ENCODE results near the gene GTF2H2C.
"Not testable (repeated sequence)": the region's sequence is repeated elsewhere in the genome, so short reads cannot be mapped to it uniquely, and the experiment has no call there.

GTF2H2C gene

DNA sequence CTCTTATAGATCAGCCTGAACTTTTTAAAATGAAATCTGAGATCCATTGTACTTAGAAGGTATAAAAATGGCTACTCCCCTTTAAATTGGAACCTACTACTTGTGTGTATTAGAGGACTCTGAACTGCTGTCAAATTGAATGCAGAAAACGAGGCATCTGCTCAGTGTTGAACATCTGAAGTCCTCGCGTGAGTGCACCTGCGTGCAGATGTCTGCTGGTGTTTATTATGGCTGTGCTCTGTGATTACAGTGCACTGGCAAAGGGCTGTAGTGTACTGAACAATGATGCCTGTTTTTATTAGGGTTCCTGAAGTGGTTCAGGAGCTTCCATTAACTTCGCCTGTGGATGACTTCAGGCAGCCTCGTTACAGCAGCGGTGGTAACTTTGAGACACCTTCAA lies 15.4 kb upstream of the GTF2H2C start:
- DNase-seq; in situ Hi-C loops (cut with HindIII; ENCODE audit: low pct_ligation_motif_present, low pct_unique_long_range_greater_than_20kb, low sequenced_read_pairs): not testable (repeated sequence)

DNA sequence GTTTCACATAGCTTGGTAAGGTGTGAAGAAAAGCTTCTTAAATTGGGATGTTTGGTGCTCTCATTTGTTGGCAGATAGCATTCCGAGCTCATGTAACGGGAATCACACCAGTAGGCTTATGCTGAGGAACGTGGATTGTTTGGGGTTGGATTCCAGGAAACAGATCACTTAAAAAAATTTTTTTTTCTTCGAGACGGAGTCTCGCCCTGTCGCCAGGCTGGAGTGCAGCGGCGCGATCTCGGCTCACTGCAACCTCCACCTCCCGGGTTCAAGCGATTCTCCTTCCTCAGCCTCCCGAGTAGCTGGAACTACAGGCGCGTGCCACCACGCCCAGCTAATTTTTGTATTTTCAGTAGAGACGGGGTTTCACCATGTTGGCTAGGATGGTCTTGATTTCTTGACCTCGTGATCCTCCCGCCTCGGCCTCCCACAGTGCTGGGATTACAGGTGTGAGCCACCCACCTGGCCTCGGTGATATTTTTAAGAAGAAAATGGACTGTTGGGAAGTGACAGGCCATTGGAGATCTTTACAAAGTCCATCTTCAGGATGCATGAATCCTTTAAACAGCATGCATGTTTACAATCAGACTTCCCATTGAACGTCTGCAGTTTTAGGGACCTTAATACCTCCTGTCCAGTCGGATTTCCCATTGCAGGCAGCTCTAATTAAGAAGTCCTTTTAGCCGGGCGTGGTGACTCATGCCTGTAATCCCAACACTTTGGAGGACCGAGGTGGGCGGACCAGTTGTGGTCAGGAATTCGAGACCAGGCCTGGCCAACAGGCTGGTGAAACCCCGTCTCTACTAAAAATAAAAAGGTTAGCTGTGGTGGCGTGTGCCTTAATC lies 818 bp downstream of the GTF2H2C start:
- in situ Hi-C loops (cut with HindIII; ENCODE audit: low pct_ligation_motif_present, low pct_unique_long_range_greater_than_20kb, low sequenced_read_pairs); DNase-seq: not testable (repeated sequence)

DNA sequence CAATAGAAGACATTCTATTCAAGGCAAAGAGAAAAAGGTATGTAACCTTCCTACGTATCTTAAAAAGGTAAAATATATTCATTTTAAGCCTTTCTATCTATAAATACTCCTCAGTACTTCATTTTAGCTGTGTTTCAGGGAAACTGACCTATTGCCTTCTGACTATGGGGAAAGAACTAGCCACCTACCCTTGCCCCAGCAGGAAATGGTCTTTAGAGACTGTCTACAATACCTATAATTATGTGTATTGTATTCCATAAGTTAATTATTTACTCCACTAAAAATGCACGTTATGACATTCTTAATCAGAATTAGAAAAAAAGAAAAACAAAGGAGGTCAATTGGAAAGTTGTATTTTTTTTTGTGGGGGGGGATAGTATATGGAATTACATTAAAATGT lies 6.2 kb downstream of the GTF2H2C start:
- DNase-seq; in situ Hi-C loops (cut with HindIII; ENCODE audit: low pct_ligation_motif_present, low pct_unique_long_range_greater_than_20kb, low sequenced_read_pairs): not testable (repeated sequence)

DNA sequence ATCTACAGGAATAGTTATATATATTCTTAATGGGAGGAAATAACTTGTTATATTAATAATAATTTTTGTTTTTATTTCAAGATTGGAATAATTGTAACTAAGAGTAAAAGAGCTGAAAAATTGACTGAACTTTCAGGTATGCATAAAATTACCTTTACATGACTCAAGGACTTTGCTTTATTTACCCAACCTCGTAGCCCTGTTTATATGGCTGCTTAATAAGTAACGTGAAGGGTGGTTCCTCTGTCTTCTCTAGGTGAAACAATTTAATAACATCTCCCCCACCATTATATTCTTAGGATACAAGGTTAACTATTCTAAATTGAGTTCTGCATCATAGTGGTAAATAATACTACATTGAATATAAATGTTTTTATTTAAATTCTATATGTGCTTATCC lies 8.1 kb downstream of the GTF2H2C start:
- DNase-seq; in situ Hi-C loops (cut with HindIII; ENCODE audit: low pct_ligation_motif_present, low pct_unique_long_range_greater_than_20kb, low sequenced_read_pairs): not testable (repeated sequence)

DNA sequence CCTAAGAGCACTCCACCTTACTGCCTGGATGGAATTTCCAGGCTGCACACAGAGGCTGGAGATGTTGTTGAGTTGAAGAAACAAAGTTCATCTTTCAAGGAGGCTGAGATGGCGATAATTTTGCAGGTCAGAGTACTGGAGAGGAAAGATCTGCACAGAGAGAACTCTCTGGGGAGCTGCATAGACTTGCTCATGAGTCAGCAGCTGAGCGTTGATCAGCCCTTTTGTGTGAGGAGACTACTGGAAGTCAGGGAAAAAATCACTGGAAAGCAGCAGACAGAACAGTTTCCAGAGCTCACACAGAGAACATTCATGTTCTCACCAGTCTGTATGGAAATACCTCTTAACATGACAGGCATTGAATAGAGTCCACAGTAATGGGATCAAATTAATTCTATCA lies 23.4 kb downstream of the GTF2H2C start:
- DNase-seq; in situ Hi-C loops (cut with HindIII; ENCODE audit: low pct_ligation_motif_present, low pct_unique_long_range_greater_than_20kb, low sequenced_read_pairs): not testable (repeated sequence)

DNA sequence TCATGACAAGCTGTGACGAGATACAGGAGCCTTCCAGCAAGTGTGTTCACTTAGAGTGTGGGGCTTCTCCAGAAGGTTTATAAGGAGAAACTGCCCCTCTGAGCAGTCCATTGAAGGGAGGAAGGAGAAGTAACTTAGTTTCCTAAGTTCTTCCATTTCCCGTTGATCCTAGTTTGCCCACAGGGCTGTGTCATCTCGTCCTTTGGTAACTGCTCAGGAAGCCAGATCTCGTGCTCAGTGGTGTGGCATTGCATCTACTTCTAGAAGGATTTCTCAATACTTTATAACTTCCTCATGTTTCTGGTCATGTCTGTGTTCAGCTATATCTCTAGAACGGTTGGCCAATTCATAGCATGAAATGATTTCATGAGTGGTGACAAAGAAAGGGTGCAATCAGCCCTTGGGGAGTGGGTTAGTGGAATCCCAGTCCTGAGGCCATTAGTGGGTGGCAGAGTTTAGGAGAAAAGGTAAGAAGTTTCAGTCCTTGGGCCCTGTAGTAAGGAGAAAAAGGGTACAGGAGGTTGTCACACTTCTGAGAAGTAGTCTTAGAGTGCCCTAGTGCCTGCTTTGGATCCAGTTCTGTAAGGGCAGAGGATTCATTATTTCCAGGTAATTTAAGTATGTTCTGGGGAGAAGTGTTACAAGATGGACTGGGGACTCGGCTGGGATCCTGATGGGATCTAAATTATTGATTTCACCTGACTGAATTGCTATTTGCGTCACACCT lies 36.3 kb downstream of the GTF2H2C start:
- DNase-seq; in situ Hi-C loops (cut with HindIII; ENCODE audit: low pct_ligation_motif_present, low pct_unique_long_range_greater_than_20kb, low sequenced_read_pairs): not testable (repeated sequence)

DNA sequence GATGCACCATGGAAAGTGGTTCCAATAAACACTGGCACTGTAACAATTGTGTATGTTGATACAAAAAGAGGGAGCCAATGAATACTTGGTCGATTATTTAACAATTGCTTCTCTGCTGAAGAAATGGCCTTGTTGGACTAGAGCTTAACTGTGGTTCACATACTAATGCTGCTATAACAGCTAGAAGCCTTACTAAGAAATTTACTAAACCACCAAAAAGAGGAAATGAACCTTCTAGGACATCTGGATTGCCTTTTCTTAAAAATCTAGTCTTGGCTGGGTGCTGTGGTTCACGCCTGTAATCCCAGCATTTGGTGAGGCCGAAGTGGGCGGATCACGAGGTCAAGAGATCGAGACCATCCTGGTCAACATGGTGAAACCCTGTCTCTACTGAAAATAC lies 42.0 kb downstream of the GTF2H2C start:
- DNase-seq; in situ Hi-C loops (cut with HindIII; ENCODE audit: low pct_ligation_motif_present, low pct_unique_long_range_greater_than_20kb, low sequenced_read_pairs): not testable (repeated sequence)

DNA sequence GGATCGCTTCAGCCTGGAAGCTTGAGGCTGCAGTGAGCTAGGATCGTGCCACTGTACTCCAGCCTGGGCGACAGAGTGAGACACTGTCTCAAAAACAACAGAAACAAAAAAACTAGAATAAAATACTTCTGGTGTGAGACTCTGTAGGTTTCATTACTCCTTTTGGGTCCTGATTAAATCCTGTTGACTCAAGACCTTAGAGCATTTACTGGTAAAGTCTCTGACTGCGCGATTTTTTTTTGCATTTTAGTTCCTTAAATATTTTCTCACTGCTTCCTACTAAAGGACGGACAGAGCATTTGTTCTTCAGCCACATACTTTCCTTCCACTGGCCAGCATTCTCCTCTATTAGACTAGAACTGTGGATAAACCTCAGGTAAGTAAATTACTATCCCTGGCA lies 46.8 kb downstream of the GTF2H2C start:
- in situ Hi-C loops (cut with HindIII; ENCODE audit: low pct_ligation_motif_present, low pct_unique_long_range_greater_than_20kb, low sequenced_read_pairs); DNase-seq: not testable (repeated sequence)

DNA sequence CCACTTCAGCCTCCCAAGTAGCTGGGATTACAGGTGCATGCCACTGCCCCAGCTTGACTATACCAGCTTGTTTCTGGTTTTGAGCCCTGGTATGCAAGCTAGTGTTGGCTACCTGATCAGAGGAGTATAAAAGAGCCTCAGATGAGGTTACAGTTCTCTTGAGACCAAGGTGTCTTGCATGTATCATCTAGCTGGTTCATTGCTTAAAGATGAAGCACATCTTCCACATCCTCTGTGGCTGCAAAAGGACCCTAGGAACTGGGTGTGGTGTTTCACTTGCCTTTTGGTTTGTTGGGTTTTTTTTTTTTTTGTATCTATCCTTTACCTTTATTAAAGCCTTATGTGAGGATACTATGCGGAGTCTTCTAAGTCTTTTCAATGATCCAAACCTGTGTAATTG lies 47.8 kb downstream of the GTF2H2C start:
- DNase-seq; in situ Hi-C loops (cut with HindIII; ENCODE audit: low pct_ligation_motif_present, low pct_unique_long_range_greater_than_20kb, low sequenced_read_pairs): not testable (repeated sequence)

DNA sequence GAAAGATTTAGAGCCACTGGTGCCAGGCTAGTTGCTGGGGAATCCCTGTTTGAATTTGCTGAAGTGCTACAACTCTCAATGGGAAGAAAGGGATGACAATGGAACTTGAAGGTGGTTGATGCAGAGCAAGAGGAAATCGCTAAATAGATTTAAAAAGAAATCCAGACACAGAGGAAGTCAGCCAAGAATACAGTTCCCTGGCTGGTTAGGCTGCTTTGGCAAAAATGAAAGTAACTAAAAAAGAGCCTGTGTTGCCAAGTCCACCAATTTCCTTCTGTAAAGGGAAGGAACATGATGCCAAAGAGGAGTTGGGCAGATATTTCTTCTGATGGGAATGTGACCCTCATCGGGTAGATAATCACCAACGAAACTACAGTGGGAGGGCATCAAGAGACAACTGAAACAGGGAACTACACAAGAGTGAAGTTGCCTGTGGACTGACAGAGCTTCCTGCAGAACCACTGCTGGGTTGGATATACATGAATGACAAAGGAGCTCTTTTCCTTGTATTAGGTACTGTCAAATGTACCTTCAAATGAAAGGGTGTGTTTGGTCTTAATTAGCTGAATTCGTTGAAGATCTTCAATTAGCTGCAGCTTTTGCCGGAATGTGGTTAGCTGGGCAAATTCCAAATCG lies 49.0 kb downstream of the GTF2H2C start:
- in situ Hi-C loops (cut with HindIII; ENCODE audit: low pct_ligation_motif_present, low pct_unique_long_range_greater_than_20kb, low sequenced_read_pairs); DNase-seq: not testable (repeated sequence)

DNA sequence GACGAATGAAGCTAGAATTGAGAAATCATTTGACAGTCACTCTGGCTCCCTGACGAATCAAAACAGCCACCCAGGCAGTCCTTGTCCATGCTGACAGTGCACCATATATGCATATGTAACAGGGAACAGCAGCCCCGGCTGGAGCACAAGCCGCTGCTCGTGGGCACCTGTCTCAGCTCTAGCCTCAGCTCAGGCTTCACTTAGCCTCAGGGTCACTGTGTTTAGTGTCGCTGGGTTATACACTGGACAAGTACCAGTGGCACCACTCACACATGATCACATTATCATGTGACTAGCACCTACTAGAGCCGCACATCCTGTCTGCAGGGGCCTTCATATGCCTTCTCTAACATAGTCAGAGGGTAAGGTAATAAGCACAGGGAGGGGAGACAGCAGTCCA lies 54.9 kb downstream of the GTF2H2C start:
- in situ Hi-C loops (cut with HindIII; ENCODE audit: low pct_ligation_motif_present, low pct_unique_long_range_greater_than_20kb, low sequenced_read_pairs); DNase-seq: not testable (repeated sequence)

DNA sequence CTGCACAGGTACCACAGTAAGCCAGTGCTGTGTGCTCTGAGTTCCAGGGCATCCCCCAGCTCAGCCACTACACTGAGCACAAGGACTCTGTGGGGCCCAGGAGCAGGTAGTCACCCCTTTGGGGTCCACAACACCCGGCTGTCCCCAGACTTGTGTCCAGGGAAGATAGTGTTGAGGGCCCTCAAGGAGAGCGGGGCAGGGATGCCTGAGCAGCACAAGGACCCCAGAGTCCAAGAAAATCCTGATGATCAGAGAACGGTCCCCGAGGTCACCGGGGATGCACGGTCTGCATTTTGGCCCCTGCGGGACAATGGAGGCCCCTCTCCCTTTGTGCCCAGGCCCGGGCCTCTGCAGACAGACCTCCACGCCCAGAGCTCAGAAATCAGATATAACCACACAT lies 71.9 kb downstream of the GTF2H2C start:
- in situ Hi-C loops (cut with HindIII; ENCODE audit: low pct_ligation_motif_present, low pct_unique_long_range_greater_than_20kb, low sequenced_read_pairs); DNase-seq: not testable (repeated sequence)

Data from ACHN (cell line).